GM21360 (cell line): ENCODE results near the gene ASGR1.

Source experiments
- ATAC-seq: cut with Tn5 transposase; IDR thresholded peaks from one replicate; pipeline ENCODE4 v1.9.1; 2021; ENCODE audit warnings: mild to moderate bottlenecking, moderate library complexity; ENCODE audit not compliant: unreplicated experiment

ASGR1 gene

DNA sequence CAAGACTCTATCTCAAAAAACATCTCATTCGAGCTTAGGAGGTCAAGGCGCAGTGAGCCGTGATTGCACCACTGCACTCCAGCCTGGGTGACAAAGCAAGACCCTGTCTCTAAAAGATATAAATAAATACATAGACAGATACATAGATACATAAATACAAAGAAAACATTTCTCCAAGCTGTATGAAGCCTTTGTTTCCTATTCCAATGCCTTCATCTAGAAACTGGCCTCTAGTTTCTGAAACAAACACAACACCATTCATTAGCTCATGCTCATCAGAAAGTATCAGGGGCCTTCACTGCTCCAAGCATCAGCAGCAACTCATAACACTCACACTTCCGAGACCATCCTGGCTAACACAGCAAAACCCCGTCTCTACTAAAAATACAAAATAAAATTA lies 54.2 kb downstream of the ASGR1 start:
- no peak for ATAC-seq

DNA sequence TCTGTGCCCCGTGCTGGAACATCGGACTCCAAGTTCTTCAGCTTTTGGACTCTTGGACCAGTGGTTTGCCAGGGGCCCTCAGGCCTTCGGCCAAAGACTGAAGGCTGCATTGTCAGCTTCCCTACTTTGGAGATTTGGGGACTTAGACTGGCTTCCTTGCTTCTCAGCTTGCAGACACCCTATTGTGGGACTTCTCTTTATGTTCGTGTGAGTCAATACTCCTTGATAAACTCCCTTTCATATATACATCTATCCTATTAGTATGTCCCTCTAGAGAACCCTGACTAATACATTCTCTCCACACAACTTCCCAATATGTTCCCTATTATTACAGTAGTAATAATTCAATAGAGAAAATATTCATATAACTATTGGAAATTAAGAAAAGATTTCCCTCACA lies 55.3 kb downstream of the ASGR1 start:
- ATAC-seq = no peak
